K562 (cell line): ENCODE results near the gene PICK1. TPM values are rescaled to one million over a fixed set of nuclear protein-coding genes. Genes with fewer than 3 reads are reported as not detected.

Experiments
- ATAC-seq: fragments of 200-7000 bp; cut with Tn5 transposase; 3 replicates; pipeline ENCODE4 v1.9.1; 2020; ENCODE audit warnings: moderate library complexity
- BruUV-seq: library from RNA; stranded (reverse); fragments of 400-500 nt; replicated peaks from 2 replicates; lab custom pipeline; 2021; lab: Mats Ljungman, UMichigan
- CTCF ChIA-PET: fragments of 300-600 bp; formaldehyde crosslinking; extraction: SDS; loops from one replicate; lab custom pipeline; 2021; ENCODE audit warnings: low intra/inter-chr PET ratio; lab: Yijun Ruan, JAX
- POLR2A ChIA-PET: fragments of 300-600, 350-650 bp; sonication (Branson Sonifier 250); formaldehyde crosslinking; extraction: SDS; loops from one replicate; lab custom pipeline; 2021; ENCODE audit warnings: antibody characterized with exemption, inconsistent platforms; lab: Yijun Ruan, JAX
- DNase-seq, 4 experiments: peaks; one replicate each; pipeline versions ENCODE4 v3.0.0 to v3.0.0-alpha.2; 2011 to 2018; ENCODE audit warnings: low spot score in 3 of 4, mixed read lengths in 3 of 4; ENCODE audit errors: extremely low read depth in 1 of 4
- FAIRE-seq: peaks from 2 replicates; lab custom pipeline; 2011; peaks lifted over from hg19 to GRCh38; lab: Jason Lieb, UNC
- H2AFZ ChIP-seq: 2 replicates; pipeline ENCODE4 v1.6.0; 2011; ENCODE audit warnings: low read depth, low read length, control low read depth, inconsistent platforms
- H3K27ac ChIP-seq: fragments of 200-600 bp; 3 replicates; pipeline ENCODE4 v1.8.0; 2011; ENCODE audit warnings: low read depth, mild to moderate bottlenecking, control low read depth, inconsistent platforms, low read length, moderate library complexity, mixed read lengths; ENCODE audit errors: extremely low read depth
- H3K27me3 ChIP-seq, 2 experiments: fragments of 300-600 bp in 1 of 2; 2 replicates in 1 of 2; 3 replicates in 1 of 2; pipeline versions ENCODE4 v1.6.0 to v1.8.0; 2011; ENCODE audit warnings: inconsistent platforms in 2 of 2, low read length in 2 of 2, mild to moderate bottlenecking in 1 of 2, mixed read lengths in 1 of 2, moderate library complexity in 1 of 2; ENCODE audit not compliant: control insufficient read depth in 2 of 2, insufficient read depth in 2 of 2
- H3K36me3 ChIP-seq: fragments of 300-600 bp; 3 replicates; pipeline ENCODE4 v1.8.0; 2011; ENCODE audit warnings: mild to moderate bottlenecking, low read length, inconsistent platforms; ENCODE audit not compliant: control insufficient read depth, insufficient read depth
- H3K4me1 ChIP-seq, 2 experiments: fragments of 200-600 bp in 1 of 2; replicated peaks in 1 of 2; 2 replicates in 1 of 2; 3 replicates in 1 of 2; pipeline versions ENCODE4 v1.5.1 to v1.8.0; 2011; ENCODE audit warnings: inconsistent platforms in 2 of 2, low read length in 2 of 2, mild to moderate bottlenecking in 1 of 2, mixed read lengths in 1 of 2, moderate library complexity in 1 of 2; ENCODE audit not compliant: control insufficient read depth in 2 of 2, insufficient read depth in 2 of 2
- H3K4me2 ChIP-seq: 2 replicates; pipeline ENCODE4 v1.6.1; 2011; ENCODE audit warnings: low read length, control low read depth, inconsistent platforms, mixed read lengths; ENCODE audit not compliant: insufficient read depth
- H3K4me3 ChIP-seq: fragments of 200-600 bp; sonication (generic), shearing (Covaris generic); 2 replicates; pipeline ENCODE4 v1.5.1; 2016; ENCODE audit warnings: control low read depth, inconsistent platforms
- H3K79me2 ChIP-seq: fragments of 200-600 bp; 3 replicates; pipeline ENCODE4 v1.8.0; 2011; ENCODE audit warnings: low read length, inconsistent platforms; ENCODE audit not compliant: control insufficient read depth, insufficient read depth
- H3K9ac ChIP-seq, 2 experiments: 2 replicates each; pipeline versions ENCODE4 v1.6.0 to v1.6.1; 2011; ENCODE audit warnings: low read depth in 2 of 2, low read length in 2 of 2, control low read depth in 1 of 2, inconsistent platforms in 1 of 2, mild to moderate bottlenecking in 1 of 2, mixed read lengths in 1 of 2; ENCODE audit not compliant: insufficient read depth in 1 of 2
- H3K9me1 ChIP-seq: one replicate; pipeline ENCODE4 v1.6.0; 2011; ENCODE audit warnings: inconsistent platforms, mild to moderate bottlenecking, low read length, moderate library complexity; ENCODE audit not compliant: control insufficient read depth, insufficient read depth
- H3K9me3 ChIP-seq: replicated peaks from 2 replicates; pipeline ENCODE4 v1.5.1; 2011; ENCODE audit warnings: low read depth, low read length, inconsistent platforms; ENCODE audit not compliant: control insufficient read depth, insufficient read depth
- H4K20me1 ChIP-seq: replicated peaks from 2 replicates; pipeline ENCODE4 v1.6.1; 2011; ENCODE audit warnings: low read length, inconsistent platforms, mixed read lengths; ENCODE audit not compliant: control insufficient read depth, insufficient read depth
- CBX3 ChIP-seq, 2 experiments: IDR thresholded peaks; 1 replicate in 1 of 2; 2 replicates in 1 of 2; pipeline ENCODE4 v1.6.1; 2012; ENCODE audit warnings: inconsistent platforms in 2 of 2, low read length in 2 of 2, borderline replicate concordance in 1 of 2, control low read depth in 1 of 2
- EGR1 ChIP-seq: fragments of 450-650 bp; conservative IDR thresholded peaks from 2 replicates; pipeline ENCODE4 v1.6.1; 2017; ENCODE audit warnings: mild to moderate bottlenecking
- MYNN ChIP-seq, 2 experiments: sonication (generic); formaldehyde crosslinking in 1 of 2; IDR thresholded peaks; 2 replicates each; pipeline versions ENCODE4 v1.5.0 to v1.6.1; 2016 to 2020; ENCODE audit warnings: antibody characterized with exemption in 1 of 2, missing genetic modification reagents in 1 of 2
- NELFE ChIP-seq: IDR thresholded peaks from 2 replicates; pipeline ENCODE4 v1.6.1; 2011; ENCODE audit warnings: mild to moderate bottlenecking; ENCODE audit not compliant: insufficient read depth, insufficient read length
- RCOR1 ChIP-seq, 2 experiments: IDR thresholded peaks; 2 replicates each; pipeline ENCODE4 v1.6.1; 2012; ENCODE audit warnings: low read depth in 2 of 2, low read length in 2 of 2, borderline replicate concordance in 1 of 2, improper control_type of control experiment in 1 of 2
- SMAD4 ChIP-seq: fragments of 250-450 bp; sonication (Bioruptor Pico); conservative IDR thresholded peaks from 2 replicates; pipeline ENCODE4 v1.8.0; 2021; ENCODE audit warnings: inconsistent platforms, mild to moderate bottlenecking, moderate library complexity
- TCF7 ChIP-seq: sonication (generic); IDR thresholded peaks from 2 replicates; pipeline ENCODE4 v1.6.1; 2016; ENCODE audit warnings: antibody characterized with exemption, borderline replicate concordance
- XRCC5 ChIP-seq: fragments of 200-400 bp; formaldehyde crosslinking; IDR thresholded peaks from 2 replicates; pipeline ENCODE4 v1.6.1; 2017; ENCODE audit warnings: low read depth, mild to moderate bottlenecking, low read length
- ZBTB33 ChIP-seq: sonication (generic); formaldehyde crosslinking; IDR thresholded peaks from 2 replicates; pipeline ENCODE4 v1.8.1; 2023; ENCODE audit warnings: mild to moderate bottlenecking, missing genetic modification reagents
- ZBTB49 ChIP-seq: sonication (generic); formaldehyde crosslinking; IDR thresholded peaks from 2 replicates; pipeline ENCODE4 v1.8.0; 2022; ENCODE audit warnings: missing genetic modification reagents, mild to moderate bottlenecking, borderline replicate concordance
- ZNF41 ChIP-seq: fragments of 250-450 bp; sonication (Bioruptor Pico); conservative IDR thresholded peaks from 2 replicates; pipeline ENCODE4 v1.4.0; 2020; ENCODE audit warnings: mild to moderate bottlenecking
- ZNF695 ChIP-seq: fragments of 450-650 bp; formaldehyde crosslinking; IDR thresholded peaks from 2 replicates; pipeline ENCODE4 v1.4.0; 2020; ENCODE audit warnings: mild to moderate bottlenecking, moderate library complexity
- WGBS: fragments of 100-300 bp; shearing (Covaris generic); methylation state at CpG from one replicate; pipeline ENCODE4 v1.1.6; 2016; ENCODE audit warnings: low coverage, mixed read lengths; ENCODE audit not compliant: insufficient coverage; ENCODE audit errors: missing lambda C conversion rate; 5-methylcytosine and 5-hydroxymethylcytosine counted together
- in situ Hi-C: fragments of 300-500 bp; cut with MboI; formaldehyde crosslinking; loops from 4 replicates; pipeline ENCODE4 v1.15.0; 2018; ENCODE audit warnings: inconsistent platforms, mixed read lengths
- intact Hi-C: fragments of 100-400 bp; cut with micrococcal nuclease; formaldehyde crosslinking; loops from 2 replicates; pipeline ENCODE4 v1.14.2; 2022
- polyA plus RNA-seq, 8 experiments: library from polyadenylated mRNA; depleted of rRNA in 4 of 8; stranded (reverse) in 5 of 8; unstranded in 3 of 8; fragments of >200 nt; fragmentation: Nextera tagmentation in 2 of 8; fragmentation: Illumina TruSeq in 1 of 8; extraction: Ambion mirVana in 2 of 8; extraction: Trizol in 1 of 8; gene quantifications; 2 replicates each; pipeline versions ENCODE4 v1.2.1 to v1.2.3, GENCODE V29; 2011 to 2014; ENCODE audit warnings: inconsistent platforms in 1 of 8, missing spikeins in 1 of 8
- total RNA-seq, 7 experiments: library from RNA; depleted of rRNA in 6 of 7; stranded (reverse); fragments of >200 nt in 6 of 7; fragmentation: Illumina TruSeq in 2 of 7; extraction: Trizol in 2 of 7; gene quantifications; 2 replicates each; pipeline versions ENCODE4 v1.2.1 to v1.2.3, GENCODE V29; 2011 to 2021; ENCODE audit warnings: low replicate concordance in 1 of 7

The PICK1 gene
- total and polyA plus RNA-seq, 9 of the 15 experiments (the other 6 are each of a cell fraction or from before 2014, with no cell fraction given), result 0.06 to 11.0 (median 7.9) TPM; not detected in 1

GRCh38 chr22:38114484-38115398 lies 57.5 kb downstream of the PICK1 start:
- no peaks in the 10 kb centered on the region for H3K27me3 ChIP-seq
- no peak overlapping the region for H3K27ac ChIP-seq
- H3K4me2 ChIP-seq, result no peak overlapping the region
- in situ Hi-C loops (no loop called here), intact Hi-C loops (loop anchor here (10.0 kb wide), 1 partner anchor 90 kb away; the partner anchor contains the start of gene MAFF)
- 36% methylated on average over 18 of the region's 32 CpGs for WGBS
- ChIA-PET POLR2A (interaction anchor here (0.6 to 1.6 kb wide), 4 partner anchors 11 to 115 kb away, joined by 3 to 5 read pairs (median 4); partner anchors contain the start of gene MAFF), CTCF (interaction anchor here (0.5 kb wide), 1 partner anchor 100 kb away, joined by 3 read pairs; no protein-coding TSS in a partner anchor)
- ATAC-seq, result peak; percentile 98
- H3K4me3 ChIP-seq, result no peak overlapping the region
- H2AFZ ChIP-seq, result no peak overlapping the region
- H3K4me1 ChIP-seq, result peaks cover 0 to 33% of the 10 kb centered on the region in 2 experiments; a peak in 2 of 5 replicates
- no peaks in the 10 kb centered on the region for H3K79me2 ChIP-seq
- DNase-seq, result peak; percentile 75 to 80 (median 76)
- H3K9me1 ChIP-seq, result no peaks in the 10 kb centered on the region
- H3K9me3 ChIP-seq, result no peaks in the 10 kb centered on the region
- no TSS peak for BruUV-seq
- no peaks in the 10 kb centered on the region for H3K36me3 ChIP-seq
- H4K20me1 ChIP-seq, result no peaks in the 10 kb centered on the region
- peak overlapping the region in 1 of 2 experiments; percentile 35; a peak in 1 of 4 replicates for H3K9ac ChIP-seq
- peak; percentile 63 for FAIRE-seq
- TF ChIP-seq ZNF695 (CRISPR knock-in tag), result no peak
- no peak for TF ChIP-seq EGR1
- TF ChIP-seq ZBTB49 (CRISPR knock-in tag), result no peak
- TF ChIP-seq CBX3 (IDR thresholded peaks at IDR 0.05; ENCODE audit: borderline replicate concordance in 1 of 2, low read length in 2 of 2), result no peak
- peak; percentile 59; the same call in 1 of the 2 replicates for TF ChIP-seq XRCC5
- 0 out of 2 replicates have a peak, but pooled peaks have one; percentile 32 for TF ChIP-seq MYNN (IDR thresholded peaks at IDR 0.05)
- TF ChIP-seq MYNN (CRISPR knock-in tag; IDR thresholded peaks at IDR 0.05), result no peak
- TF ChIP-seq ZBTB33 (CRISPR knock-in tag), result peak; percentile 40; the same call in 1 of the 2 replicates
- no peak for TF ChIP-seq TCF7
- TF ChIP-seq ZNF41 (CRISPR knock-in tag), result no peak
- peak; percentile 40; the same call in 1 of the 2 replicates for TF ChIP-seq SMAD4
- 0 out of 4 replicates have a peak, but pooled peaks of 1 of the 2 experiments have one; percentile 21 for TF ChIP-seq RCOR1 (IDR thresholded peaks at IDR 0.05; ENCODE audit: borderline replicate concordance in 1 of 2, low read depth in 2 of 2, low read length in 2 of 2)
- no peak for TF ChIP-seq NELFE
